ENCODE results near the gene HTRA3. TPM values are rescaled to one million over a fixed set of nuclear protein-coding genes. Genes with fewer than 3 reads are reported as not detected.

Gene HTRA3
- total RNA-seq, 2 donors from 2014 or later = 52.6 to 55.5 TPM

DNA sequence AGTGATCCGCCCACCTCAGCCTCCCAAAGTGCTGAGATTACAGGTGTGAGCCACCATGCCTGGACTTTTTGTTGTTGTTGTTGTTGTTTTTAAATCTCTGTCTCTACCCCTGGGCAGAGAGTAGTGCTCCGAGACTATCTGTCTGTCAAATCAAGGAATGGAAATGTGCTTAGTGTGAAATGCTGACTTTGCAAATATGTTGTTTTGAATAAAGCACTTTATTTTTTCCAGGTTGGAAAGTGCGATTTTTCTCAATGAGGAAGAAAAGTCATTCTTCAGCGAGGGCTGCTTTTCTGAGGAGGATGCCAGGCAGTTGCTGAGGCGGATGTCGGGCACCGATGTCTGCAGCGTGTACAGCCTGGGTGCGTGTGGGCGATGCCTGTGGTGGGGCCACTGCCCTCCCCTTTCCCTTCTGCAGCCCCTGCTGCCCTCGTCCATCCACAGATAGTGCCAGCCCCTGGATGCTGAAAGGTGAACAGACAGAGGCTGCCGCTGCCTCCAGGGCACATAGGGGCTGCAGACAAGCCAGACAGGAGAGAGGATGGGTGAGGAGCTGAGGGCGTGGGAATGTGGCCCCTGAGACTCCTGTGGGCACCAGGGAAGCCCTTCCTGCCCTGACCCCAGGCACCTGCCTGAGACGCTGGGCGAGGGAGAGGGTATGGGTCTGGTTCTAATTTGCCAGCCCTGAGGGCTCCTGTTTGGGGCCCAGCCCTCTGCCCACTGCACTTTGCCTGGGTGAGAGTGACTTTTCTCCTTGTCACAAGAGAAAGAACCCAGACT, 46.8 kb upstream of the HTRA3 start:
- TF ChIP-seq, protein P1, sequence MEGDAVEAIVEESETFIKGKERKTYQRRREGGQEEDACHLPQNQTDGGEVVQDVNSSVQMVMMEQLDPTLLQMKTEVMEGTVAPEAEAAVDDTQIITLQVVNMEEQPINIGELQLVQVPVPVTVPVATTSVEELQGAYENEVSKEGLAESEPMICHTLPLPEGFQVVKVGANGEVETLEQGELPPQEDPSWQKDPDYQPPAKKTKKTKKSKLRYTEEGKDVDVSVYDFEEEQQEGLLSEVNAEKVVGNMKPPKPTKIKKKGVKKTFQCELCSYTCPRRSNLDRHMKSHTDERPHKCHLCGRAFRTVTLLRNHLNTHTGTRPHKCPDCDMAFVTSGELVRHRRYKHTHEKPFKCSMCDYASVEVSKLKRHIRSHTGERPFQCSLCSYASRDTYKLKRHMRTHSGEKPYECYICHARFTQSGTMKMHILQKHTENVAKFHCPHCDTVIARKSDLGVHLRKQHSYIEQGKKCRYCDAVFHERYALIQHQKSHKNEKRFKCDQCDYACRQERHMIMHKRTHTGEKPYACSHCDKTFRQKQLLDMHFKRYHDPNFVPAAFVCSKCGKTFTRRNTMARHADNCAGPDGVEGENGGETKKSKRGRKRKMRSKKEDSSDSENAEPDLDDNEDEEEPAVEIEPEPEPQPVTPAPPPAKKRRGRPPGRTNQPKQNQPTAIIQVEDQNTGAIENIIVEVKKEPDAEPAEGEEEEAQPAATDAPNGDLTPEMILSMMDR (IDR thresholded peaks at IDR 0.05) = no peak

DNA sequence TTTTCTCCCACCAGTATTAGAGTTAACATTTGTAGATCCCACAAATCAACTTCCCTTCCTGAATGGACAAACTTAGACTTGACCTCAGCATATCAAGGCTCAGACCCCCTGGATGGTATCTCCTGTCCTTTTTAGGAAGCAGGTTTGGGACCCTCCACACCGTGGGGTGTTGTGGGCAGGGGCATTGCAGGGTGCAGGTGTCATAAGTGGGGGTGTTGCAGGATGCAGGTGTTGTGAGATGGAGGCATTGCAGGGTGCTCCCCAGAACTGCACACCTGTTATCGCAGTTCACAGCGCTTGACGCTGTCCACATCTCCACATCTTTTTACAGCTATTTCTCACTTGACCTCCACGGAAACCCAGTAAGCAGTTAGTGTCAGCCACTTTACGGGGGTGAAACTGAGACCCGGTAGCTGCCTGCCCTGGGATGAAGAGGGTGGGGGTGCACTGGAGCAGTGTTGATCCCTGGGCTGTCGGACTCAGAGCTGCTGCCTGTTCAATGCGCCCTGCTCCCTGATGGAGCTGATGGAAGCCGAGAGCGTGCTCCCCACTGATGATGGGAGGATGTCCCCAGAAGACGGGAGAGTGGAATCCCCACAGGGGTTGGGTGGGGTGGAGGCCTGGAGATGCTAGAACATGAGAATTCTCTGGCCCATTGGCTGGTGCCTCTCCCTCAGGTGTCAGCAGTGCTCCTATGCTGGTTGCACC, 45.1 kb upstream of the HTRA3 start:
- Histone ChIP-seq H3K4me3 (no peak overlapping the region), H3K36me3 (no peaks in the 10 kb centered on the region), H3K9me3 (no peaks in the 10 kb centered on the region), H3K27ac (no peak overlapping the region), H3K27me3 (replicated peaks; ENCODE audit: insufficient read depth) (no peaks in the 10 kb centered on the region), H3K4me1 (ENCODE audit: control insufficient read depth in 1 of 2, low read depth in 2 of 2) (peaks cover 8 to 25% of the 10 kb centered on the region in 2 donors)
- ATAC-seq (ENCODE audit: insufficient number of reproducible peaks, low FRiP score, low read depth) (no peak), DNase-seq (ENCODE audit: low spot score) (no peak)
- TF ChIP-seq, protein P1 (IDR thresholded peaks at IDR 0.05) = no peak

More for the DNA sequence above, 46.8 kb upstream of the HTRA3 start:
- Histone ChIP-seq H3K27ac (no peak overlapping the region), H3K4me3 (no peak overlapping the region), H3K9me3 (no peaks in the 10 kb centered on the region), H3K36me3 (no peaks in the 10 kb centered on the region), H3K27me3 (replicated peaks; ENCODE audit: insufficient read depth) (no peaks in the 10 kb centered on the region), H3K4me1 (ENCODE audit: control insufficient read depth in 1 of 2, low read depth in 2 of 2) (peaks cover 0 to 12% of the 10 kb centered on the region in 2 donors)
- DNase-seq (ENCODE audit: low spot score) (no peak), ATAC-seq (ENCODE audit: insufficient number of reproducible peaks, low FRiP score, low read depth) (no peak)

DNA sequence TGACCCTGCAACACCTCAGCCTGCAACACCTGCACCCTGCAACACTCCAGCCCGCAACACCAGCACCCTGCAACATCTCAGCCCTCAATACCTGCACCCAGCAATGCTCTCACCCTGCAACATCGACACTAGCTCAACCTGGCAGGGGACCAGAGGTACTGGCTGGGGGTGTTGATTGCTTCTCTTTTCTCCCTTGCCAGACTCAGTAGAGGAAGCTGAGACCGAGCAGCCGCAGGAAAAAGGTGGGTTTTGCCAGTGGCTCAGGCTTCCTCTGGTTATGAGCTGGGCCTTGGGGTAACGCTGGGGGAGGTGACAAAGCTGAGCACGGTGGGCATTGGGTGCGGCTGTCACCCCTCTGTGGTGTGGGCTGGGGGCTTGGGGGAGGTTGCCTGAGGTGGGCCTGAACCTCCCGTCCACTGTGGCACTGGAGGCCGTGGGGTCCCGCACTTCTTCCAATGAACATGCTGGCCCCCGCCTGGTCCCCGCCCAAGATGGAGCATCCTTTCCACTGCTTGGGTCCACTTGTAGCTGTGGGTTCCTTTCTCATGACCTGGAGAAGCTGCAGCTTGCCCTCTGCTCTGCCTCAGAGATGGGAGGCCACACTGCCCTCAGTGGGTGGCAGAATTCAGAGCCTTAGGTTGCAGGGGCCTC, 44.5 kb upstream of the HTRA3 start:
- H3K27ac ChIP-seq = no peak overlapping the region
- ATAC-seq (ENCODE audit: insufficient number of reproducible peaks, low FRiP score, low read depth) = no peak
- TF ChIP-seq, protein P1 (IDR thresholded peaks at IDR 0.05) = no peak

DNA sequence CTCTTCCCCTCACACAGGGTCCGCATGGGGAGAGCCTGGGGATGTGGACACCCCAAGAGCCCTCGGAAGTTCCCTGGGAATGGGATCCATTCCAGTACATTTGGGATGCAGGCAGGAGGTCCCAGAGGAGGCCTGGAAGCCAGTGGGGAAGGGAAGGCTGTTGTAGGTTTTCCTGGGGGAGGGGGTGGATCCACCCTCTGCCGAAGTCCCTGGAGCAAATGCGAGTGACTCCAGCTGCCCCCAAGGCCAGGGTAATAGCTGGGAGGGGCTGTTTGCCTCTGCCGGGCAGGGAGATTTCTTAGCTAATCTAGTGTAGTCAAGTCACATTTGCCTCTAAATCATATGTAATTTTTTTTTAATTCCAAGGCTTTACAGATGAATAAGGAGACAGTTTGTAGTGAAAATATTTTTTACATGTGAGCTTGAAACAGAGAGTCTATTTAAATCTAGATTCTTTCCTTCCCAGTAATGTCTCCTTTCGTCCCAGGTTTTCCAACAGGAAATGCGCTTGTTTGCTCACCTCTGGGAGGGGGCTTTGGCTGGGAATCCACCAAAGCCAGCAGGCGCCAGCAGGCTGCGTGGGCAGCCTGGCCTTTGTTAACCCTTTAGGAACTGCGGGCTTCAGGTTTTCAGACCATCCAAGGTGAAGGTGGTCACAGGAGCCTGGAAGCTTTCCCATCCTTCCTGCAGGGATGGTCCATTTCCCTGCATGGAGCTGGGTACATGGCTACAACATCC, 43.7 kb upstream of the HTRA3 start:
- DNase-seq (ENCODE audit: low spot score) (no peak), ATAC-seq (ENCODE audit: insufficient number of reproducible peaks, low FRiP score, low read depth) (no peak)
- TF ChIP-seq, protein P1 (IDR thresholded peaks at IDR 0.05) = no peak
- Histone ChIP-seq H3K36me3 (no peaks in the 10 kb centered on the region), H3K4me3 (no peak overlapping the region), H3K27ac (no peak overlapping the region), H3K9me3 (no peaks in the 10 kb centered on the region), H3K27me3 (replicated peaks; ENCODE audit: insufficient read depth) (no peaks in the 10 kb centered on the region), H3K4me1 (ENCODE audit: control insufficient read depth in 1 of 2, low read depth in 2 of 2) (peaks cover 8 to 25% of the 10 kb centered on the region in 2 donors)

More for the DNA sequence above, 44.5 kb upstream of the HTRA3 start:
- peaks cover 8 to 25% of the 10 kb centered on the region in 2 donors for H3K4me1 ChIP-seq (ENCODE audit: control insufficient read depth in 1 of 2, low read depth in 2 of 2)
- no peaks in the 10 kb centered on the region for H3K9me3 ChIP-seq
- no peak for DNase-seq (ENCODE audit: low spot score)
- no peaks in the 10 kb centered on the region for H3K36me3 ChIP-seq
- H3K27me3 ChIP-seq (replicated peaks; ENCODE audit: insufficient read depth) = no peaks in the 10 kb centered on the region
- H3K4me3 ChIP-seq = no peak overlapping the region

All from thoracic aorta (tissue), 2 donors.